Activated CD4-positive, alpha-beta memory T cell treated with anti-CD3 and anti-CD28 coated beads for 36 hours (primary cell): ENCODE results near the gene ZNF79. TPM values are rescaled to one million over a fixed set of nuclear protein-coding genes. Genes with fewer than 3 reads are reported as not detected.

ENCODE experiments used
- CTCF ChIA-PET: fragments of 350-600 bp; sonication (Branson Sonifier 250); formaldehyde crosslinking; loops from one replicate; lab custom pipeline; 2021; ENCODE audit warnings: antibody characterized with exemption, inconsistent platforms; lab: Charles Lee
- POLR2A ChIA-PET: fragments of 350-600 bp; sonication (Branson Sonifier 250); formaldehyde crosslinking; loops from one replicate; lab custom pipeline; 2021; ENCODE audit warnings: antibody characterized with exemption; lab: Charles Lee
- DNase-seq: peaks from one replicate; pipeline ENCODE4 v3.0.0-alpha.2; 2020
- H3K27ac Mint-ChIP-seq: one replicate; pipeline ENCODE4 v1.8.0; 2021; ENCODE audit warnings: mixed read lengths
- H3K27me3 Mint-ChIP-seq: one replicate; pipeline ENCODE4 v1.8.0; 2021; ENCODE audit warnings: mixed read lengths
- H3K36me3 Mint-ChIP-seq: one replicate; pipeline ENCODE4 v1.8.0; 2021; ENCODE audit warnings: mixed read lengths
- H3K4me1 Mint-ChIP-seq: one replicate; pipeline ENCODE4 v1.8.0; 2021; ENCODE audit warnings: low read depth, mixed read lengths
- H3K4me3 Mint-ChIP-seq: one replicate; pipeline ENCODE4 v1.8.0; 2021; ENCODE audit warnings: mild to moderate bottlenecking, mixed read lengths
- H3K9me3 Mint-ChIP-seq: one replicate; pipeline ENCODE4 v1.8.0; 2021; ENCODE audit warnings: mixed read lengths
- intact Hi-C: fragments of 100-400 bp; cut with micrococcal nuclease; formaldehyde crosslinking; loops from one replicate; pipeline ENCODE4 v1.15.1; 2023
- total RNA-seq, 2 experiments: library from RNA; stranded (reverse); gene quantifications; one replicate each; pipeline ENCODE4 v1.2.3, GENCODE V29; 2021

Gene ZNF79
- total RNA-seq, 2 experiments from 2014 or later: 9.3 to 9.7 TPM

DNA sequence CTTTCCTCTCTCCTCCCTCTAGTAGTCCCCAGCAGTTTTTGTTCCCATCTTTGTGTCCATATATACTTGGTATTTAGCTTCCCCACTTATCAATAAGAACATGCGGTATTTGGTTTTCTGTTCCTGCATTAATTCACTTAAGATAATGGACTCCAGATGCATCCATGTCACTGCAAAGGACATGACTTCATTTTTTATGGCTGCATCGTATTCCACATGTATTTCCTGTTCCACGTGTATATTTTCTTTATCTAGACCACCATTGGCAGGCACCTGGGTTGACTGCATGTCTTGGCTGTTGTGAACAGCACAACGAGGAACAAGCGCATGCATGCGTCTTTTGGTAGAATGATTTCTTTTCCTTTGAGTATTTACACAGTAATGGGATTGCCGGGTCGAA is 6.2 kb downstream of the ZNF79 start:
- peaks cover 41% of the 10 kb centered on the region for H3K4me1 Mint-ChIP-seq
- no peak for DNase-seq
- ChIA-PET CTCF (no interaction called here), POLR2A (no interaction called here)
- no peaks in the 10 kb centered on the region for H3K27me3 Mint-ChIP-seq
- H3K27ac Mint-ChIP-seq: no peak overlapping the region
- peaks cover 64% of the 10 kb centered on the region for H3K36me3 Mint-ChIP-seq
- H3K9me3 Mint-ChIP-seq: no peaks in the 10 kb centered on the region
- no peak overlapping the region for H3K4me3 Mint-ChIP-seq
- intact Hi-C loops: no loop called here

DNA sequence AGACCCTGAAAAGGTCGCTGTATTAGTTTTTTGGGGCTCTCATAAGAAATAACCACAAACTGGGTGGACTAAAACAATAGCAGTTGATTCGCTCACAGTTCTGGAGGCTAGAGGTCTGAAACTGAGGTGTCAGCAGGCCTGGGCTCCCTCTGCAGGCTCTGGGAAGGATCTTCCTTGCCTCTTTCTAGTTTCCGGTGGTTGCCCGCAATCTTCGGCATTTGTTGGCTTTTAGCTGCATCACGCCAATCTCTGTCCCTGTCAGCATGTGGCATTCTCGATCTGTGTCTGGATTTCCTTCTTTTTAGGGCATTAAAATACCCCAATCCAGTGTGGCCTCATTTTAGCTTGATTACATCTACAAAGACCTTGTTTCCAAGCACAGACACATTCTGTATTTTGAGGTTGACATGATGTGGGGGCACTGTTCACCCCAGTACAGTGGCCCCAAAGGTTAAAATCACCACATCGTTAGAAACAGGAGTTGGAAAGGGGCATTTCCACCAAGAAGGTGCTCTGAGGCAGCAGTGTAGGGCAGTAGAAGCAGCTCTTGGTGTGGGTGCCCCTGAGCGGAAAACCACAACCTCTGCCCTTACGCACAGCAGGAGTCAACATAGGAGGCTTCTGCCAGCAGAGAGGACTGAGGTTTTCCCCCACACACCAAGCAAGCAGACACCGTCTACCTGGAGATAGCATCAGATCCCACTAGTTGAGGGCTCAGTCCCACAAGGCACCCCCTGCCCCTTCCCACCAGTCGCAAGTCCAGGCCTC is 13.5 kb downstream of the ZNF79 start:
- Mint-ChIP-seq H3K9me3 (no peaks in the 10 kb centered on the region), H3K4me3 (no peak overlapping the region), H3K4me1 (peaks cover 15% of the 10 kb centered on the region), H3K27ac (peak overlapping the region; percentile 77), H3K27me3 (no peaks in the 10 kb centered on the region), H3K36me3 (peaks cover 64% of the 10 kb centered on the region)
- DNase-seq: peak; percentile 51
- POLR2A ChIA-PET: interaction anchor here (5.1 kb wide), 1 partner anchor 13 kb away, joined by 20 read pairs; the partner anchor contains the start of genes LRSAM1 and RPL12
- CTCF ChIA-PET: interaction anchor here (1.0 to 1.2 kb wide), 2 partner anchors 126 to 223 kb away, joined by 3 to 4 read pairs; no protein-coding TSS in a partner anchor
- intact Hi-C loops: no loop called here

DNA sequence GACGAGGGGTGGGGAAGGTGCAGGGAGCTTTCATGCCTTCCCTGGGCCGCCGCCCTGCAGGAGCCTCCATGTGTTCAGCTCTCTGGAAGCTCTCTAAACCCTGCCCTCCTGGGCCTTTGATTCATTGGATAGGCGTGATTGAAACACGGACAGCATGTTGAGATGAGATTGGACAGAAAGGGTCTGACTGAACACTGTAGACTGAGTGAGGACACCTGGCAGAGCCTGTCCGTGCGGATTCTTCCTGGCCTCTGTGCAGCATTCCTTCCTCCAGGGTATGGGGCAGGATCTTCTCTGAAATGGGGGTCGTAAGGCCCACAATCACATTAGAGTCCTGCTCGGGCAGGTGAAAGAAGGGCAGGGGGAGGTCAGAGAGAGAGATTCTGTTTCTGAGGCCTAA is 14.2 kb downstream of the ZNF79 start:
- H3K36me3 Mint-ChIP-seq: peaks cover 64% of the 10 kb centered on the region
- no peaks in the 10 kb centered on the region for H3K27me3 Mint-ChIP-seq
- no peak for DNase-seq
- H3K4me3 Mint-ChIP-seq: no peak overlapping the region
- CTCF ChIA-PET: interaction anchor here (1.0 kb wide), 1 partner anchor 127 kb away, joined by 3 read pairs; no protein-coding TSS in a partner anchor
- H3K27ac Mint-ChIP-seq: no peak overlapping the region
- H3K4me1 Mint-ChIP-seq: peaks cover 15% of the 10 kb centered on the region
- intact Hi-C loops: no loop called here
- no peaks in the 10 kb centered on the region for H3K9me3 Mint-ChIP-seq
- POLR2A ChIA-PET: interaction anchor here (5.1 kb wide), 1 partner anchor 13 kb away, joined by 20 read pairs; the partner anchor contains the start of genes LRSAM1 and RPL12

DNA sequence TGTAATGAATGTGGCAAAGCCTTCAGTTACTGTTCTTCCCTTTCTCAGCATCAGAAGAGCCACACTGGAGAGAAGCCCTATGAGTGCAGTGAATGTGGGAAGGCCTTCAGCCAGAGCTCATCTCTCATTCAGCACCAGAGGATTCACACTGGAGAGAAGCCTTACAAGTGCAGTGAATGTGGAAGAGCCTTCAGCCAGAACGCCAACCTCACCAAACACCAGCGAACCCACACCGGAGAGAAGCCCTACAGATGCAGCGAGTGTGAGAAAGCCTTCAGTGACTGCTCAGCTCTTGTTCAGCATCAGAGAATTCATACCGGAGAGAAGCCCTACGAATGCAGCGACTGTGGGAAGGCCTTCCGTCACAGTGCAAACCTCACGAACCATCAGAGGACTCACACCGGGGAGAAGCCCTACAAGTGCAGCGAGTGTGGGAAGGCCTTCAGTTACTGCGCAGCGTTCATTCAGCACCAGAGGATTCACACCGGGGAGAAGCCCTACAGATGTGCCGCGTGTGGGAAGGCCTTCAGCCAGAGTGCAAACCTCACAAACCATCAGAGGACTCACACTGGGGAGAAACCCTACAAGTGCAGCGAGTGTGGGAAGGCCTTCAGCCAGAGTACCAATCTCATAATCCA is 20.2 kb downstream of the ZNF79 start:
- intact Hi-C loops: no loop called here
- ChIA-PET CTCF (interaction anchor here (0.7 to 1.3 kb wide), 2 partner anchors 11 to 437 kb away, joined by 3 to 4 read pairs; no protein-coding TSS in a partner anchor), POLR2A (interaction anchor here (0.8 to 1.3 kb wide), 5 partner anchors 9 to 56 kb away, joined by 3 to 5 read pairs (median 3); partner anchors contain the start of gene ZNF79)
- H3K27me3 Mint-ChIP-seq: no peaks in the 10 kb centered on the region
- peaks cover 27% of the 10 kb centered on the region for H3K4me1 Mint-ChIP-seq
- peaks cover 21% of the 10 kb centered on the region for H3K9me3 Mint-ChIP-seq
- no peak overlapping the region for H3K4me3 Mint-ChIP-seq
- H3K36me3 Mint-ChIP-seq: peaks cover 80% of the 10 kb centered on the region
- H3K27ac Mint-ChIP-seq: peak overlapping the region; percentile 50
- no peak for DNase-seq

DNA sequence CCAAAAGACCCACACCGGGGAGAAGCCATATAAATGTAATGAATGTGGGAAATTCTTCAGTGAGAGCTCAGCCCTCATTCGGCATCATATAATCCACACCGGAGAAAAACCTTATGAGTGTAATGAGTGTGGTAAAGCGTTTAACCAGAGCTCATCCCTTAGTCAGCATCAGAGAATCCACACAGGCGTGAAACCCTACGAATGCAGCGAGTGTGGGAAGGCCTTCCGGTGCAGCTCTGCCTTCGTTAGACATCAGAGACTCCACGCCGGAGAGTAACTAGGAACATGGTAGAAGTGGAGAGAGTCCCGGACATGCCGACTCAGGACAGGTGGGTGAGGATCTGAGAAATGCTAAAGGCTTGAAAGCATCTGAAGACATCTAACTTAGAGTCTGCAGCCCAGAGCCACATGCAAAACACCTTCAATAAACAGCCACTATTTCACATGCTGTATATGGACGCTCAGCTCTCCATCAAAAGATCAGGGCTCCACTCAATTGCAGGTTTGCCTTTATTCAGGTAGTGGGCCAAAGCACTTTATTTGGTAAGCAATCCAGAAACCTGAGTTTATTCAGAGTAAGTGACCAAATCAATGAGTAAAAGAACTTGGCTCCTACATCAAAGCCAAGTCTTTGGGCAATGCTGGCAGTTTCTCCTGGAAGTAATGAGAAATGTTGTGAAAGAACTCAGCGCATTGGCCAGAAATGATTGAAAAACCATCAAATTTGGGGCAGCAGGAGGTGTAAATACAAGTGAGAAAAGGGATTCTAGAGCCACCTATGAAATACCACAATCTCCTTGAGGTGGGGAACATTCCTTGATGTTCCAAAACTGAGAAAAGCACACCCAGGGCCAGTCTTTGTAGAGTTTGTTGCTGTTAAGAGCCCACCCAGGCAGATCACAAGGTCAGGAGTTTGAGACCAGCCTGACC is 21.0 kb downstream of the ZNF79 start:
- intact Hi-C loops: no loop called here
- H3K4me3 Mint-ChIP-seq: no peak overlapping the region
- CTCF ChIA-PET: interaction anchor here (1.3 kb wide), 1 partner anchor 10 kb away, joined by 4 read pairs; no protein-coding TSS in a partner anchor
- peaks cover 21% of the 10 kb centered on the region for H3K9me3 Mint-ChIP-seq
- H3K27ac Mint-ChIP-seq: peak overlapping the region; percentile 14
- POLR2A ChIA-PET: interaction anchor here (1.1 to 1.3 kb wide), 3 partner anchors 9 to 57 kb away, joined by 3 to 5 read pairs (median 3); no protein-coding TSS in a partner anchor
- DNase-seq: no peak
- peaks cover 32% of the 10 kb centered on the region for H3K4me1 Mint-ChIP-seq
- no peaks in the 10 kb centered on the region for H3K27me3 Mint-ChIP-seq
- H3K36me3 Mint-ChIP-seq: peaks cover 85% of the 10 kb centered on the region

DNA sequence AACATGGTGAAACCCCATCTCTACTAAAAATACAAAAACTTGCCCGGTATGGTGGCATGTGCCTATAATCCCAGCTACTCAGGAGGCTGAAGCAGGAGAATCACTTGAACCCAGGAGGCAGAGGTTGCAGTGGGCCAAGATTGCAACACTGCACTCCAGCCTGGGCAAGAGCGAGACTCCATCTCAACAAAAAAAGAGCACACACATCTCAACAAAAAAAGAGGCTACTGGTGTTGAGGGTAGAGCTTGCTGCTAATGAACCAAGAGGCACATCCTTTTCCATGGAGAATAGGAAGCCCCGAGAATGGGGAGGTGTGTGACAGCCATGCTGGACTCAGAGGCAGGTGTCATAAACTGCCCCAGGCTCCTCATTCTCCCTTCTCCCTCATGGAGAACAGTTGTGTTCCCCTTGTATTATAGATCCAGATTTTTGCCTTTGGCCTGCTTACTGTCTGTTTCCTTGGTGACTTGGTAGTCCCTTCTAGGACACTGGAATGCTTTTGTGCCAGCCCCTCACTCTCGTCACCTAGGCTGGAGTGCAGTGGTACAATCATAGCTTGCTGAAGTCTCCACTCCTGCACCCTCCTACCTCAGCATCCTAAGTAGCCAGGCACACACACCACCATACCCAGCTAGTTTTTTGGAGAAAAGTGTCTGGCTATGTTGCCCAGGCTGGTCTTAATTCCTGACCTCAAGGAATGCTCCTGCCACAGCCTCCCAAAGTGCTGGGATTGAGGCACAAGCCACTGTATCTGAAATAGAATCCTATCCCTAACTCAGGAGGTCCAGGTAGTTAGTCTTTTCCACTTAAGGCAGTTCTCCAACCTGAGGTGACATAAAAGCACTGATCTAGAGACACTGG is 21.9 kb downstream of the ZNF79 start:
- POLR2A ChIA-PET: no interaction called here
- H3K27me3 Mint-ChIP-seq: no peaks in the 10 kb centered on the region
- DNase-seq: no peak
- H3K36me3 Mint-ChIP-seq: peaks cover 84% of the 10 kb centered on the region
- H3K9me3 Mint-ChIP-seq: peaks cover 21% of the 10 kb centered on the region
- H3K27ac Mint-ChIP-seq: peak overlapping the region; percentile 79
- no peak overlapping the region for H3K4me3 Mint-ChIP-seq
- intact Hi-C loops: no loop called here
- H3K4me1 Mint-ChIP-seq: peaks cover 32% of the 10 kb centered on the region
- CTCF ChIA-PET: interaction anchor here (1.2 kb wide), 1 partner anchor 505 kb away, joined by 3 read pairs; no protein-coding TSS in a partner anchor

DNA sequence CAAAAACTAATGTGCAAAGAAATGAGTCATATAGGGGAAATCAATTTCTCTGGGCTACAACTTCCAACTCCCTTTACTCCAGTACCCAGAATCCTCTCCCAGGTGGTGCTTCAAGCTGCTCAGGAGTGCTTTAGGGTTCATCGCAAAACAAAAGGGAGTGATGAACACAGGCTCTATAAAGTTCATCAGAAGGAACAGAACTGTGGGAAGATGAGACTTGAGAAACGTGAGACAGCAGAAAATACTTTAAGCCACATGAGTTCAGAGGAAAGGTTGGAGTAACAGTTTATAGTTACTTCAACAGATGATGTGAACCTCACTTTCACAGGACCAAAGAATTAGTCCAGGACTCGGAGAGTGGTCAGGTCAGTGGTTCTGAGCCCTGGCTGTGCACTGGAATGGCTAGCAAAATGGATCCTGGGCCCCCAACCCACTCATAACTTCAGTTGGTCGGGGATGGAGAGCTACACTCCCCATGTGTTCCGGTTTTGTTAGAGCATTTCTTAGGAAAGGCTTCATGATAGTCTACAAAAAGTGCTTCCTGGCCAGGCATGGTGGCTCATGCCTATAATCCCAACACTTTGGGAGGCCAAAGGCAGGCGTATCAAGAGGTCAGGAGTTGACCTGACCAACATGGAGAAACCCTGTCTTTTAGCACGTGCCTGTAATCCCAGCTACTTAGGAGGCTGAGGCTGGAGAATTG is 22.7 kb downstream of the ZNF79 start:
- CTCF ChIA-PET: interaction anchor here (0.7 to 1.2 kb wide), 2 partner anchors 32 to 506 kb away, joined by 3 to 4 read pairs; no protein-coding TSS in a partner anchor
- intact Hi-C loops: no loop called here
- H3K9me3 Mint-ChIP-seq: peaks cover 21% of the 10 kb centered on the region
- H3K4me3 Mint-ChIP-seq: no peak overlapping the region
- DNase-seq: no peak
- H3K4me1 Mint-ChIP-seq: peaks cover 32% of the 10 kb centered on the region
- H3K36me3 Mint-ChIP-seq: peaks cover 84% of the 10 kb centered on the region
- H3K27me3 Mint-ChIP-seq: no peaks in the 10 kb centered on the region
- POLR2A ChIA-PET: interaction anchor here (0.9 to 1.5 kb wide), 4 partner anchors 18 to 59 kb away, joined by 3 to 4 read pairs (median 3); partner anchors contain the start of gene ZNF79
- peak overlapping the region; percentile 79 for H3K27ac Mint-ChIP-seq

DNA sequence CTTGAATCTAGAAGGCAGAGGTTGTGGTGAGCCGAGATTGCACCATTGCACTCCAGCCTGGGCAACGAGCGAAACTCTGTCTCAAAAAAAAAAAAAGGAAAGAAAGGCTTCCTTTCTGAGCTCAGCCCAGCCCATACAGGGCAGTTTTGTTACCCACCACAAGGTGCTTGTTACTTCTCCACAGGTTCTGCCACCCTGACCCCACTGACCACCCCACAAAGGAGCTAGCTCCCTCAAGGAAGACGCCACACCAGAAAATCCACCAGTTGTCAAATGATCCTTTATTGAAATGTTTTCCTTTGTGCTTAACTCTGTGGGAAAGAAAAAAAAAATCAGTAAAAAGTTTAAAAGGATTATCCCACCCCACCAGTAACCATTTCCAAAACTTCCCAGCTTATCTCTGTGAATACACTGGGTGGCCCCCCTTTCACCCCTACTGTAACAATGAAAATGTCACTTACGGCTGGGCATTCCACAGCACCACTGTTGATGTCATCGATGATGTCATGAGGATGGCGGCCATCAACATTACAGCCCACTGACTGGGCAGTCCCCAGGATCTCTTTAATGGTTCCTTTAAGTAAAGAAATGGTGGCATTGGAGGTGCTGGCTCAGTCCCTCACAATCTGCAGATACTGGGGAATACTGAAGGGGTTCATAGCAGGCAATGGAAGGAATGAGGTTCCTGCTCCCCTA is 23.4 kb downstream of the ZNF79 start:
- ChIA-PET POLR2A (interaction anchor here (0.7 to 1.5 kb wide), 7 partner anchors 8 to 132 kb away, joined by 3 to 4 read pairs (median 3); partner anchors contain the start of gene ZNF79), CTCF (interaction anchor here (0.7 to 1.2 kb wide), 5 partner anchors 32 to 507 kb away, joined by 3 to 4 read pairs (median 3); no protein-coding TSS in a partner anchor)
- Mint-ChIP-seq H3K4me1 (peaks cover 35% of the 10 kb centered on the region), H3K27me3 (no peaks in the 10 kb centered on the region), H3K27ac (peak overlapping the region; percentile 94), H3K4me3 (peak overlapping the region; percentile 94), H3K36me3 (peaks cover 82% of the 10 kb centered on the region), H3K9me3 (peaks cover 21% of the 10 kb centered on the region)
- no peak for DNase-seq
- intact Hi-C loops: no loop called here

DNA sequence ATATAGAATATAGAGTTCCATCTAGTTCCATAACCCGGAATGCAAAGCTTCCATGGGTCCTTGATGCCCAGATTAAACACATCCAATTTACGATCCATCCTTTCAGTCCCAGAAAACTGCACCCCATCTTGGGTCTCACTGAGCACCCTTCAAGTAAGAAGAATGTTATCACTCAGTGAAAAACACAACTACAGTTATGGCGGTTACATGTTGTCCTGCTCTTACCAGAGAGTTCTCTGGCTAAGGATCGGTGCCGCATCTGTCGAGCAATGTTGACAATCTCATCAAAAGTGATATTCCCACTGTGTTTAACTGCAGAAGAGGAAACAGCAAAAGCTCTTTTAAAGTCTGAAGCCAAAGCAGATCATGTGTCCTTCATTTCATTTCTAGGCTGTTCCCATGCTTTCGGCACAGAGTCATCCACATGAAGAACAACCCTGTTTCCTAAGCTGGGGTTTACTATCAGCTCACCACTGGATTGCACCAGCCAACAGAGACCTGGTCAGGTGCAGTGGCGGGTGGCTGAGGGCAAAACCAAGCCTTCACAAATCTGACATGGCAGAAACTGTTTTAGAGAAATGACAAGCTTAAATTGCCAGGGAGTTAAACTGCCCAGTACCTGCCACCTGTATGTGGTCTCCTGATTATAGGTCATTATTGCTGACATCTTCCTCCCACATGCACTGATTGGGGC is 24.1 kb downstream of the ZNF79 start:
- intact Hi-C loops: no loop called here
- H3K27me3 Mint-ChIP-seq: no peaks in the 10 kb centered on the region
- POLR2A ChIA-PET: interaction anchor here (0.7 to 1.5 kb wide), 4 partner anchors 9 to 131 kb away, joined by 3 read pairs; no protein-coding TSS in a partner anchor
- H3K27ac Mint-ChIP-seq: peak overlapping the region; percentile 94
- DNase-seq: peak; percentile 33
- CTCF ChIA-PET: interaction anchor here (0.6 to 1.2 kb wide), 4 partner anchors 33 to 139 kb away, joined by 3 read pairs; no protein-coding TSS in a partner anchor
- H3K36me3 Mint-ChIP-seq: peaks cover 78% of the 10 kb centered on the region
- H3K9me3 Mint-ChIP-seq: peaks cover 21% of the 10 kb centered on the region
- peaks cover 37% of the 10 kb centered on the region for H3K4me1 Mint-ChIP-seq
- peak overlapping the region; percentile 94 for H3K4me3 Mint-ChIP-seq
